ENCODE data around the gene ARHGAP4.

ARHGAP4 gene

DNA sequence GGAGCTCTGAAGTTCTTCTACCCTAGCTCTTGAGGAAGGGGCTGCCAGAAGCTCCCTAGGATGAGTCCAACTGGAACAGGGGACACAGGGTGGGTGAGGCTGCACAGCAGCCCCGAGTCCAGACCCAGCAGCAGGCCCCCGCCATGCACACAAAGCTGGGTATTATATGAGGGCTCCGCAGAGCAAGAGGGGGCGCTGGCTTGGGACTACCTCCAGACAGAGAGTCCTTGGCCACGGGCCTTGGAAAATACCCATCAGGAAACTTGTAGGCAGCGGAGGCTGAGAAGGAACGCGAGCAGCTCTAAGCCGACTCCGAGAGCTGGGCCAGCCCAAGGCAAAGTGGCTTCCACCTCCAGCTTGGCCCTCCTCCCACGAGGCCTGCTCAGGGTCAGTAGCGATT lies 37.5 kb upstream of the ARHGAP4 start:
- DNase-seq (ENCODE audit: low read depth): no peak

- no peak for DNase-seq (ENCODE audit: low read depth)
Measured at GRCh38 chrX:153961292-153961691, 35.2 kb upstream of the ARHGAP4 start.

DNA sequence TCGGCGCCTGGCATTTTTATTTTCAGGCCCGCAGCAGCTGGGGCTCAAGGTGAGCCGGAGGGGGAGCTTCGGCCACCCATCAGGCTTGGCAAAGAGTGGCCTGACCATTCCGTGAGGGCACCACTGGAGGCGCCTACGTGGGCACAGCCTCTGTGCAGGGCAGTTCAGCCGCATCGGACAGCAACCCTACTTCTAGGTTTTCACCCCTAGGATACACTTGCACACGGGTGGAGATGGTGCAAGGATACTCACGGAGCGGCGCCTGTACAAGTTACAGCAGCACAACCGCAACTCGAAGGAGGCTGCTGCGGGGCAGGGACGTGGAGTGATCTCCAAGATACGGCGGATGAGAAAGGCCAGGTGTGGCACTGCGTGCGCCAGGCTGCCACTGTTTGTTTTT lies 34.7 kb upstream of the ARHGAP4 start:
- DNase-seq (ENCODE audit: low read depth): no peak

DNA sequence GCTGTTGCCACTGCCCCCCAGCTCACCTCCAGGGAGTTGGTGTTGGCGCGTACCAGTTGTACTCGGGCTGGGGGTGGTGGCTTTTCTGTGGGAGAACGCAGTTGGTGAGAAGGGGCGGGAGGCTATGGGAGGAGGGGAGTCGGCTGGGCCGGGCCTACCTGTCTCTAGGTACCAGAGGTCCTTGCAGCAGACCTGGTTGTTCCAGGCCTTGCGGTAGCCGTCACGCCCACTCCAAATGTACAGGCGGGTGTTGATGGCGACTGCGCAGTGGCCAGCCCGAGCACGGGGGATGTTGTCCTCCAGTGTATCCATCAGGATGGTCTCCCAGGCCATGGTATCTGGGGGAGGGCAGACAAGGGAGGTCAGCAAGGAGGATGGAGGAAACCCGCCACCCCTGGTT lies 34.0 kb upstream of the ARHGAP4 start:
- no peak for DNase-seq (ENCODE audit: low read depth)

DNA sequence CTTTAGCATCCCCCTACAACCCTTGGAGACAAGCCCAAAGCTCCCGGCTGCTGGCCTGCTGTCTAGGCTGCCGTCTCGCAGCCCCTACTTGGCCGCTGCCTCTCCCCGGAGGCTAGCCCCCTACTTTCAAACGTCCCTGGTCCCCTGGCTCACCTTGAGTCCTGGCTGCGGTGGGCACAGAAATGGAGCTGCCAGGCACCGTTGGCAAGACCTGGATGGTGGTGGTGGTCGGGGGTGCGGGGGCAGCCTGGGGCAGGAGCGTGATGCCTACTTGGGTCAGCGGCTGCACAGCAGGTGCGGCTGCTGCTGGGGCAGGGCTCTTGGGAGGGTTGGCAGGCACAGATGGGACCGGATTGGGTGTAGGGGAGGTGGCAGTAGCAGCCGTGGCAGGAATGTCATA lies 33.6 kb upstream of the ARHGAP4 start:
- no peak for DNase-seq (ENCODE audit: low read depth)

- DNase-seq (ENCODE audit: low read depth): no peak
Measured at GRCh38 chrX:153958605-153959004, 32.5 kb upstream of the ARHGAP4 start.

- no peak for DNase-seq (ENCODE audit: low read depth)
Measured at GRCh38 chrX:153957224-153957623, 31.2 kb upstream of the ARHGAP4 start.

GRCh38 chrX:153956044-153956907 lies 30.2 kb upstream of the ARHGAP4 start:
- DNase-seq (ENCODE audit: low read depth): no peak

- DNase-seq (ENCODE audit: low read depth): no peak
Measured at GRCh38 chrX:153955228-153955732, 29.2 kb upstream of the ARHGAP4 start.

GRCh38 chrX:153954558-153955227 lies 28.6 kb upstream of the ARHGAP4 start:
- DNase-seq (ENCODE audit: low read depth): no peak

- no peak for DNase-seq (ENCODE audit: low read depth)
Measured at GRCh38 chrX:153953892-153954557, 28.0 kb upstream of the ARHGAP4 start.

DNA sequence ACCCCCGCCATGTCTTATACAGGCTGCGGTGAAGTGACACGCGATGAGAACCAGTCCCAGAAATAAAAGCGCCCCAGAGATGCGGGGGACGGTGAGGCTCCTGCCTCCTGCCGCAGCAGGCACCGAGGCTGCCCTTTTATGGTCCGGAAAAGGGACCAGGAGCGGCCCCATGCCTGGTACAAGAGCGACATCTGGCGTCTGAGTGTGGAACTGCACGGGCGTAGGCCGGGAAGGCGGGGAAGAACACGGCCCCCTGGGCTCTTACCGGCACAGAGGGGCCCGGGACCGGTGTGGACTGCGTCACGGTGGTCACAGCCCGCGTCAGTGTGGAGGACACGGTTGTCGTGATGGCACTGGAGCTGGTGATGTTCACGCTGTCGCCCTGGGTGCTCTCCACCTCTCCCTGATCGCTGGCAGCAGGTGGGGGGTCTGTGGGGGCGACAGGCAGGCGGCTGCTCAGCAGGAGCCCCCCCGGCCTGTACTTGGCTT lies 27.3 kb upstream of the ARHGAP4 start:
- no peak for DNase-seq (ENCODE audit: low read depth)

- DNase-seq (ENCODE audit: low read depth): no peak
Measured at GRCh38 chrX:153952373-153953026, 26.4 kb upstream of the ARHGAP4 start.

DNA sequence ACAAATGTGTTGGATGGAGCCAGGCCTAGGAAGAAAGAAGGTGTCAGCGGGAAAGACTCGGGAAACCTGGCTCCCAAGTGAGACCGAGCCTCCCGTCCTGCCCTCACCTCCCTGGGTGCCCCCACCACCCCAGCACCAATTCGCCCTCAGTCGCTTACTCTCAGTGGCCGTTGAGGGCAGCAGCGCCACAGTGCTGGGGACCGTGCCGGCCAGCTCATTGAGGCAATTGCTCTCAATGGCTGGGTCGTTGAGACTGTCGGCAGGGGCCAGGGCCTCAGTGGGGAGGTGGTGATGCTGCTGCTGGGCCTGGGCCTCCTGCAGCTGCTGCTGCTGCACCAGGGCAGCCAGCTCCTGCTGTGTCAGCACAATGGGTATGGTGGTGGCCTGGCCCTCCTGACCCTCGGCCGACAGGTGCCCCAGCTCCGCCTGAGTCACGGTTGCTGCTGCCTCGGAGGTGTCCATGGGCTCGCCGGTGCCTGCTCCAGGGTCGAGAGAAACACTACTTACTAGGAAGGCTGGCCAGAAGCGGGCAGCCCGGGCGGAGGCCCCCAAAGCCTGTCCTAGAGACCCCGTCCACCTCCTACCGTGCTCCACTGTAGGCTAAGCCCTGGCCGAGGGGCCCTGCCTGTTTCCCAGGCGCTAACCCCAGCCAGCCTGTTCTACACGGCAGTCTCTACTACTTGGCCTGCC lies 25.8 kb upstream of the ARHGAP4 start:
- DNase-seq (ENCODE audit: low read depth): no peak

- no peak for DNase-seq (ENCODE audit: low read depth)
Measured at GRCh38 chrX:153950127-153950526, 24.1 kb upstream of the ARHGAP4 start.

GRCh38 chrX:153948847-153949805 lies 23.1 kb upstream of the ARHGAP4 start:
- DNase-seq (ENCODE audit: low read depth): no peak

DNA sequence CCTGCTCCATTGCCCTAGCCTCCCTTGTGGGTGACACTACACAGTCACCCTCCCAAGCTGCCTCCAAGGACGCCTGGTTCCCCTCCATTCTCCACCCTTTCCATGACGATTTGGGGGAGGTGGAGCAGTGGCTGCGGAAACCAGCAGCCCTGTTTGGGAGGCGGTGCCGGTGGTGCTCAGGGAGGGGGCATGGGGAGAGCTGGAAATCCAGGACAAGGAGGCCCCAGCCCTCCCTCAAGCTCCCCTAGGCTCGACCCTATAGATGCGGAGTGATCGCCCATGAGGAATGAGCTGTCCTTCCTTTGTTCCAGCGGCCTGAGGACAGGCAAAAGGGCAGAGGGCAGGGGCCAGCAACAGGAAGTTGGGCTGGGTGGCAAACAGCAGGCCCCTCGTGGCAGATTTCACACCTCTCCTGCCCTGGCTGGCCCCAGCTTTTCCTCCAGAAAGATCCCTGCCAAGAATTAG lies 22.0 kb upstream of the ARHGAP4 start:
- DNase-seq (ENCODE audit: low read depth): no peak

- peak; percentile 65 for DNase-seq (ENCODE audit: low read depth)
Measured at GRCh38 chrX:153947009-153947769, 21.1 kb upstream of the ARHGAP4 start.

All from fibroblast of the conjunctiva (primary cell).